Vagina (tissue), 2 donors: ENCODE results near the gene DRD3. TPM values are rescaled to one million over a fixed set of nuclear protein-coding genes. Genes with fewer than 3 reads are reported as not detected.

ENCODE experiments used
- DNase-seq, 2 donors: peaks; one replicate each; pipeline ENCODE4 v3.0.0-alpha.2; 2017; ENCODE audit errors: extremely low spot score in 2 of 2
- H3K27ac ChIP-seq: fragments of 200-600 bp; sonication (generic); one replicate; pipeline ENCODE4 v1.5.1; 2019
- H3K27me3 ChIP-seq: fragments of 200-600 bp; sonication (generic); one replicate; pipeline ENCODE4 v1.5.1; 2019
- H3K36me3 ChIP-seq, 2 donors: fragments of 200-600 bp; sonication (generic); one replicate each; pipeline ENCODE4 v1.5.1; 2017 to 2019
- H3K4me1 ChIP-seq: fragments of 200-600 bp; sonication (generic); one replicate; pipeline ENCODE4 v1.5.1; 2019
- H3K4me3 ChIP-seq, 2 donors: fragments of 200-600 bp; sonication (generic); 1 replicate in 1 of 2; 2 replicates in 1 of 2; pipeline ENCODE4 v1.5.1; 2016 to 2019
- H3K9me3 ChIP-seq: fragments of 200-600 bp; sonication (generic); one replicate; pipeline ENCODE4 v1.5.1; 2019
- CTCF ChIP-seq, 3 experiments: fragments of 450-650 bp in 2 of 3; fragments of 200-600 bp in 1 of 3; sonication (generic) in 1 of 3; IDR thresholded peaks; one replicate each; pipeline ENCODE4 v1.5.1; 2017 to 2019; ENCODE audit warnings: antibody characterized with exemption in 3 of 3, mild to moderate bottlenecking in 2 of 3, moderate library complexity in 2 of 3
- POLR2A ChIP-seq, 2 donors: fragments of 450-650 bp; IDR thresholded peaks; one replicate each; pipeline ENCODE4 v1.6.1; 2017; ENCODE audit warnings: antibody characterized with exemption in 2 of 2, mild to moderate bottlenecking in 2 of 2, moderate library complexity in 2 of 2
- POLR2AphosphoS5 ChIP-seq, 2 donors: sonication (generic); formaldehyde crosslinking; IDR thresholded peaks; one replicate each; pipeline ENCODE4 v1.9.0; 2017; ENCODE audit warnings: antibody characterized with exemption in 2 of 2, mild to moderate bottlenecking in 2 of 2, low read depth in 1 of 2; ENCODE audit not compliant: insufficient read depth in 1 of 2
- intact Hi-C: fragments of 100-400 bp; cut with DNase I; formaldehyde crosslinking; loops from one replicate; pipeline ENCODE4 v1.15.1; 2023
- total RNA-seq: library from RNA; depleted of rRNA; stranded (reverse); fragments of >200 nt; gene quantifications from one replicate; pipeline ENCODE4 v1.2.3, GENCODE V29; 2016

Gene DRD3
- total RNA-seq, 1 donor from 2014 or later = not detected

- Histone ChIP-seq H3K27ac (no peak overlapping the region), H3K4me3 (no peak overlapping the region), H3K4me1 (no peaks in the 10 kb centered on the region), H3K9me3 (no peaks in the 10 kb centered on the region), H3K36me3 (no peaks in the 10 kb centered on the region), H3K27me3 (no peaks in the 10 kb centered on the region)
- no peak for DNase-seq
- intact Hi-C loops = no loop called here
- TF ChIP-seq CTCF (IDR thresholded peaks at IDR 0.05) (no peak), POLR2A (IDR thresholded peaks at IDR 0.05) (no peak), POLR2AphosphoS5 (IDR thresholded peaks at IDR 0.05; ENCODE audit: insufficient read depth in 1 of 2, low read depth in 1 of 2) (no peak)
These were observed 7.6 kb upstream of the DRD3 start for GRCh38 chr3:114186501-114186900.

GRCh38 chr3:114179575-114179974 is 723 bp upstream of the DRD3 start:
- DNase-seq = no peak
- no peaks in the 10 kb centered on the region for H3K4me1 ChIP-seq
- TF ChIP-seq POLR2A (IDR thresholded peaks at IDR 0.05) (no peak), POLR2AphosphoS5 (IDR thresholded peaks at IDR 0.05; ENCODE audit: insufficient read depth in 1 of 2, low read depth in 1 of 2) (no peak), CTCF (IDR thresholded peaks at IDR 0.05) (no peak)
- H3K27ac ChIP-seq = no peak overlapping the region
- peaks cover 4% of the 10 kb centered on the region for H3K9me3 ChIP-seq
- no peak overlapping the region for H3K4me3 ChIP-seq
- H3K36me3 ChIP-seq = no peaks in the 10 kb centered on the region
- intact Hi-C loops = no loop called here
- no peaks in the 10 kb centered on the region for H3K27me3 ChIP-seq

GRCh38 chr3:114176890-114177289 is 2.0 kb downstream of the DRD3 start:
- H3K4me1 ChIP-seq = no peaks in the 10 kb centered on the region
- no peaks in the 10 kb centered on the region for H3K36me3 ChIP-seq
- no peak for DNase-seq
- H3K4me3 ChIP-seq = no peak overlapping the region
- TF ChIP-seq POLR2A (IDR thresholded peaks at IDR 0.05) = no peak
- TF ChIP-seq POLR2AphosphoS5 (IDR thresholded peaks at IDR 0.05; ENCODE audit: insufficient read depth in 1 of 2, low read depth in 1 of 2) = no peak
- no peak for TF ChIP-seq CTCF (IDR thresholded peaks at IDR 0.05)
- H3K27me3 ChIP-seq = no peaks in the 10 kb centered on the region
- intact Hi-C loops = no loop called here
- peaks cover 4% of the 10 kb centered on the region for H3K9me3 ChIP-seq
- H3K27ac ChIP-seq = no peak overlapping the region

GRCh38 chr3:114176487-114176886 is 2.4 kb downstream of the DRD3 start:
- no peaks in the 10 kb centered on the region for H3K4me1 ChIP-seq
- peaks cover 4% of the 10 kb centered on the region for H3K9me3 ChIP-seq
- intact Hi-C loops = no loop called here
- H3K27me3 ChIP-seq = no peaks in the 10 kb centered on the region
- no peak overlapping the region for H3K4me3 ChIP-seq
- no peak for TF ChIP-seq POLR2AphosphoS5 (IDR thresholded peaks at IDR 0.05; ENCODE audit: insufficient read depth in 1 of 2, low read depth in 1 of 2)
- TF ChIP-seq POLR2A (IDR thresholded peaks at IDR 0.05) = no peak
- no peak for TF ChIP-seq CTCF (IDR thresholded peaks at IDR 0.05)
- no peak overlapping the region for H3K27ac ChIP-seq
- no peak for DNase-seq
- no peaks in the 10 kb centered on the region for H3K36me3 ChIP-seq

- H3K36me3 ChIP-seq = no peaks in the 10 kb centered on the region
- no peak for DNase-seq
- TF ChIP-seq POLR2A (IDR thresholded peaks at IDR 0.05) (no peak), CTCF (IDR thresholded peaks at IDR 0.05) (no peak), POLR2AphosphoS5 (IDR thresholded peaks at IDR 0.05; ENCODE audit: insufficient read depth in 1 of 2, low read depth in 1 of 2) (no peak)
- no peaks in the 10 kb centered on the region for H3K27me3 ChIP-seq
- peaks cover 4% of the 10 kb centered on the region for H3K9me3 ChIP-seq
- no peak overlapping the region for H3K4me3 ChIP-seq
- intact Hi-C loops = no loop called here
- no peak overlapping the region for H3K27ac ChIP-seq
- H3K4me1 ChIP-seq = no peaks in the 10 kb centered on the region
These were observed 3.5 kb downstream of the DRD3 start for GRCh38 chr3:114175204-114175987.
